ENCODE data around the gene SMPX.

DNA sequence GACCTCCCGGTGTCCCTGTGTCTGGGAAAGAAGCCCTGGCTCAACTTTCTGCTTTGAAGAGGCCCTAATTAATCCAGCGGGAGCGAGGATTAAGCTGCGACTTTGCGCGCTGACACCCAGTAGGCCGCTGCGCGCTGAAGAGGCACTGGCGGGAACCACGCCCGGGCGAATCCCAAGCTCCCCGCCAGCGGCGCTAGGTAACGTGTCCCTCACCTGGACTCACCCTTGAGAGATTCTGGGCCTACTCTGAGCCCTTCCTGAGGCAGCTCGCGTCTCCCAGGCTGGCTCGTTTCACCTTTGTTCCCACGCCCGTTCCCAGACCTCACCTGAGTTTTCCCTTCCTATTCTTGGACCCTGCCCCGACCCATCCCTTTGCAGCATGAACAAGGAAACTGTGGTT, 99.2 kb downstream of the SMPX start:
- TF ChIP-seq, protein P1, sequence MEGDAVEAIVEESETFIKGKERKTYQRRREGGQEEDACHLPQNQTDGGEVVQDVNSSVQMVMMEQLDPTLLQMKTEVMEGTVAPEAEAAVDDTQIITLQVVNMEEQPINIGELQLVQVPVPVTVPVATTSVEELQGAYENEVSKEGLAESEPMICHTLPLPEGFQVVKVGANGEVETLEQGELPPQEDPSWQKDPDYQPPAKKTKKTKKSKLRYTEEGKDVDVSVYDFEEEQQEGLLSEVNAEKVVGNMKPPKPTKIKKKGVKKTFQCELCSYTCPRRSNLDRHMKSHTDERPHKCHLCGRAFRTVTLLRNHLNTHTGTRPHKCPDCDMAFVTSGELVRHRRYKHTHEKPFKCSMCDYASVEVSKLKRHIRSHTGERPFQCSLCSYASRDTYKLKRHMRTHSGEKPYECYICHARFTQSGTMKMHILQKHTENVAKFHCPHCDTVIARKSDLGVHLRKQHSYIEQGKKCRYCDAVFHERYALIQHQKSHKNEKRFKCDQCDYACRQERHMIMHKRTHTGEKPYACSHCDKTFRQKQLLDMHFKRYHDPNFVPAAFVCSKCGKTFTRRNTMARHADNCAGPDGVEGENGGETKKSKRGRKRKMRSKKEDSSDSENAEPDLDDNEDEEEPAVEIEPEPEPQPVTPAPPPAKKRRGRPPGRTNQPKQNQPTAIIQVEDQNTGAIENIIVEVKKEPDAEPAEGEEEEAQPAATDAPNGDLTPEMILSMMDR (IDR thresholded peaks at IDR 0.05): no peak
- TF ChIP-seq EP300 (IDR thresholded peaks at IDR 0.05) (no peak), POLR2A (IDR thresholded peaks at IDR 0.05) (no peak), POLR2AphosphoS5 (IDR thresholded peaks at IDR 0.05) (no peak)

Measured in stomach (tissue), 4 donors.